Right ventricle myocardium inferior (tissue), 1 donor: ENCODE results near the gene DPEP2. TPM values are rescaled to one million over a fixed set of nuclear protein-coding genes. Genes with fewer than 3 reads are reported as not detected.

Experiments
- ATAC-seq: fragments of 200-7000 bp; cut with Tn5 transposase; one replicate; pipeline ENCODE4 v1.9.1; 2020; ENCODE audit warnings: mild to moderate bottlenecking, moderate library complexity
- DNase-seq: peaks from one replicate; pipeline ENCODE4 v3.0.0; 2021; ENCODE audit errors: missing footprints
- intact Hi-C: fragments of 100-400 bp; cut with DNase I; formaldehyde crosslinking; loops from one replicate; pipeline ENCODE4 v1.11.0; 2022
- total RNA-seq: library from RNA; stranded (reverse); fragmentation: NEBNext Ultra II Directional; extraction: Animal tissue kit (Norgen Biotek cat#: 25700); gene quantifications from one replicate; pipeline ENCODE4 v1.2.1, GENCODE V29; 2021
- donor health status: DM: no; HTN: yes; CAD: no; lungs with severe emphysema.

The DPEP2 gene
- total RNA-seq, 1 donor from 2014 or later = 0.87 TPM

DNA sequence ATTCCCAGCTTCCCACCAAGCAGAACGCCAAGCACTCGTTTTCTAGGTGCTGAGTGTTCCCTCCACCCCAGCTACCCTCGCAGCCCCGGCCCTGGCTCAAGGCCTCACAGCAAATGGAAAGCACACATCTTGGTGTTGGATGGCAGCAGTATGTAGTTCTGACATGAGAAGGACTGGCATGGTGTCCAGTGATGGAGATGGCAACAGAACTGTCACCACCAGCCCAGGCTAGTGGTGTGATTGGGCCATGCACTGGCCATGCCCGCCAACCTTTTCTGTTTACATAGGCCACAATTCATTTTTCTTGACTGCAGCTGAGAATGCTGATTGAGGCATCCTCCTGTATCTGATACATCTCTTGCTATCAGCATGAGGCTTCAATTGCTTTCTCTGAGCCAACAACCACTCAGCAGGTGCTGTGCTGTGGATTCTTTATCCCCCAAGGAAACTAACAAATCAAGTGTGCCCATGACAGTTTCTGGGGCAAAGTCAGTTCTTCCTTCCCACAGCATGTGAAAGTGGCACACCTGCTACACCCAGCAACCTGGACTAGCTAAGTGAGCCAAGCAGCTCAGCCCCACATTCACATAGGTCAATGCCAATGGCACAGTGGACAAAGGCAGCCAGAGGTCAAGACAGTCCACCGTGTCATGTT lies 34.7 kb downstream of the DPEP2 start:
- ATAC-seq (no peak), DNase-seq (no peak)
- intact Hi-C loops = no loop called here

DNA sequence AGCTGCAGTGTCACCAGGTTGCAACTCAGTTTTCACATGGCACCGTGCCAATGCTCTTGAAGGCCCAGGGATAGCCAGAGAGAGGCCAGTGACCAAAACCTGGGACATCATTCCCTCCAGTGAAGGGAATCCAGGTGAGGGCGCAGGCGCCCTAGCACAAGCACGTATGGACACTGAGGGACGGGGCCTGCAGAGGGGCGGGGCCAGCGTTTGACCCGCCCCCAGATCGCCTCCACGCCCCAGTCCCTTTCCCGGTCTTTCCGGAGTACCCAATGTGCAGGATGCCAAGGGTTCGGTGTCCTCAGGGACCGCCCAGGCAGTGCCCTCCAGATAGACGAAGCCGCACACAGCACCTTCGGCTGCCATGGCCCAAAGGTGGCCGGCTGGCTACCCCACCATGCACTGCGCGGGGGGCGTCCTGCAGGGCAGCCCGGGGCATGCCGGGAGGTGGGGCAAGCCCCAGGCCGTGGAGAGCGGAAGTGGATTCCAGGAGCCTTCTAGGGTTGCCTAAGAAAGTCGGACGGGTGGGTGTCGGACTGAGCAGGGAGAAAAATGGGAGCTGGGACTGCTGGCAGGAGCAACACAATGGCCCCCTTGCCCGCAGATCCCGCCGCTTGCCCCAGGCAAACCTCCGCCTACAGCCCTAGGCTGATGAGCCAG lies 35.5 kb downstream of the DPEP2 start:
- DNase-seq (no peak), ATAC-seq (no peak)
- intact Hi-C loops = no loop called here

DNA sequence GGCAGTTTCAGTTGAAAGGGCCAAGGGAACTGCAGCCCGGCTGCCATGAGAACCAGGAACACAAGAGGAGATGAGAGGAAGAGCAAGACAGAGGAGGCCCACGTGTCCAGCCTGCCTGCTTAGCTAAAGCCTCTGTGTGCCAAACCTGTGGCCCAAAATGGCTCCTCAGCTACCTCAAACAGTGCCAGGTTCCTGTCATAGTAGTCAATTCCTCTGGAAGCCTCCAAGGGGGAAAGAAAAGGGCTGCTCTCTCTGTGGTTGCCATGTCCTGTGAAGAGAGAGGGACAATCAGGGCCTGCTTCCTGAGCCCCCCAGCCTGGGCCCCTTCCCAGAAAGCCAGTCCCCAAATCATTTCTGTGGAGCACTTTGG lies 36.0 kb downstream of the DPEP2 start:
- DNase-seq = no peak
- intact Hi-C loops = no loop called here
- peak; percentile 7 for ATAC-seq

DNA sequence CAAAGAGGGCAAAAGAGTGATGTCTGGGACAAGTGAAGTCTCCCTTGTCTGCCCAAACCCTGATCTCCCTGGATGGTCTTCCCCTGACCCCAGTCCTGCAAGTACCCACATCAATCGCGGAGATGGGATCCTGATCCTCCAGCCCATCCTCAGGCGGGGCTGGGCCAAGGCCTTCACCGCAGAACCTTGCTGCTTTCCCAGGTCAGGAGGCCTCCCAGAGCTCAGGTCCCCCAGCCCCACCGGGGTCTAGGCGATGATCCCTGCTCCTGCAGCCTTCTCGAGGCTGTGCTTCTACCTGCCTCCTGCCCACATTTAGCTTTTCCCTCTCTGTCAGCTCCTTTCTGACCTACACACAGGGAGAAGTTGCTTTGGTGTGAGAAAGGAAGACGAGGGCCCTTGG lies 37.1 kb downstream of the DPEP2 start:
- DNase-seq (no peak), ATAC-seq (no peak)
- intact Hi-C loops = no loop called here

DNA sequence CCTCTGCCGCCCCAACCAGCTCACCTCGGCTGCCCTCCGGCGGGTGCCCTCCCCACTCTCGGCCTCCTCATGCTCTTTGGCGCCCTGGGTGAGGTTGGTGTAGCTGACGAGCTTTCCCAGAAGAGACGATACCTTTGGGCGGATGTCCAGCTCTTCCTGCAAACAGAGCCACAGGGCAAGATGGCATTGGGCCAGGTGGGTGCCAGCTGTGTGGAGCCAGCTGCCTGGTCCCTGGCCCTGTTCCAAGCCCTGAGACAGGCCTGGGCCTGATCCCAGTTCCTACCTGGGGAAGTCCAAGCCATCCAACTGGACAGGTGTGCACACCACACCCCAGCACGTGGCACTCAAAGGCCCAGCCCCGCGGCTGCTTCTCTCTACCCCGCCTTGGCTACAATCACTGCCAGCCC lies 37.7 kb downstream of the DPEP2 start:
- ATAC-seq = no peak
- intact Hi-C loops = loop anchor here (2.0 kb wide), 1 partner anchor 61 kb away; the partner anchor contains the start of genes DDX28 and DUS2
- no peak for DNase-seq

DNA sequence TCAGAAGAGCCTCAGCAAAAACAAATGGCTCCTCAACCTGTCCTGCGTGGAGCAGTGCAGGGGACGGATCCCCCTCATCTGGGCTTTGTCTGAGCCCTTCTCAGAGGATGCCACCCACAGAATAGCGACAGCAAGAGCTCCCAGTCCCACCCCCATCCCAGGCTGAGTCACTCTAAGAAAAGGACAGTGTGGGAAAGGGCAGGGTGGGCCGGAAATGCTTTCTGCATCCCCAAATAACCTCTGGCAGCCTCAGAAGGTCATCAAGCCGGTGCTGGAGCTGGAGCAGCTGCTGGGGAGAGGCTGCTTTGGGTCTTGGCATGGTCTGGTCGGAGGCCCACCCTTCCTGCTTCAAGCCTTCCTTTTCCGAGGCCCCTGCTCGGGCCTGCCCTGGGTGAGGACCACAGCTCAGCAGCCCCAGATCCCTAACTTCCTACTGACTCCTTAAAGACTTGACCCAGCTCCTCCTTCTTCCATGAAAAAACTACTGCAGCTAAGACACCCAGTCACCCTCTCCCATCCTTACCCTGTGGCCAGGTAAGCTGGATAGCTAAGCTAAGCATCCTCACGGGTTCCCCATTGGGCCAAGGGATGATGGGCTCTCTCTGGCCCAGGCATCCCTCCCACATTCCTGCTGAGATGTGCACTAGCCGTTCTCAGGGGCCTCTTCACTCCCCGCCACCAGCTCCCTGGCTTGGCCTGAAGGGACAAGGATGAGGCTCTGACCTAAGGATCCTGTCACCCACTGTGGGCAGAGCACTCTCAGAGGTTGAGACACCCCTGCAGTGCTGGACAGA lies 39.6 kb downstream of the DPEP2 start:
- ATAC-seq = peak; percentile 77
- intact Hi-C loops = loop anchor here (2.0 kb wide), 1 partner anchor 63 kb away; the partner anchor contains the start of genes DDX28 and DUS2
- no peak for DNase-seq

DNA sequence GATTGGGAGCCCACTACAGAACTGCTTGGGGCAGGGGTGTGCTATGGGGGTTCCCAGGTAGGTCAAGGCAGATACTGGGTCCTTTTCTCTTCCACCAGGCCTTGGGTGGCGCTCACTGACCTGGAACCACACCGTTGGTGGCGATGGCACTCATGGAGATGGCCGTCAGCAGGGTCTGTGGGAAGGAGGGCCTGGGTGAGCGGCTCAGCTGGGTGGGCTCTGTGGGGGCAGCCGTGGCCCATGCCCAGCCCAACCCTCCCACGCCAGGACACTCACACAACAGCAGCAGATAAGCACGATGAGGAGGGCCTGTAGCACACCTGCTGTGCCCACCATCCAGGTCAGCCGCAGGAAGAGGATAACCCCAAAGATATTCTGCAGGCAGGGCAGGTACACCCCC lies 41.7 kb downstream of the DPEP2 start:
- intact Hi-C loops = no loop called here
- no peak for DNase-seq
- no peak for ATAC-seq

DNA sequence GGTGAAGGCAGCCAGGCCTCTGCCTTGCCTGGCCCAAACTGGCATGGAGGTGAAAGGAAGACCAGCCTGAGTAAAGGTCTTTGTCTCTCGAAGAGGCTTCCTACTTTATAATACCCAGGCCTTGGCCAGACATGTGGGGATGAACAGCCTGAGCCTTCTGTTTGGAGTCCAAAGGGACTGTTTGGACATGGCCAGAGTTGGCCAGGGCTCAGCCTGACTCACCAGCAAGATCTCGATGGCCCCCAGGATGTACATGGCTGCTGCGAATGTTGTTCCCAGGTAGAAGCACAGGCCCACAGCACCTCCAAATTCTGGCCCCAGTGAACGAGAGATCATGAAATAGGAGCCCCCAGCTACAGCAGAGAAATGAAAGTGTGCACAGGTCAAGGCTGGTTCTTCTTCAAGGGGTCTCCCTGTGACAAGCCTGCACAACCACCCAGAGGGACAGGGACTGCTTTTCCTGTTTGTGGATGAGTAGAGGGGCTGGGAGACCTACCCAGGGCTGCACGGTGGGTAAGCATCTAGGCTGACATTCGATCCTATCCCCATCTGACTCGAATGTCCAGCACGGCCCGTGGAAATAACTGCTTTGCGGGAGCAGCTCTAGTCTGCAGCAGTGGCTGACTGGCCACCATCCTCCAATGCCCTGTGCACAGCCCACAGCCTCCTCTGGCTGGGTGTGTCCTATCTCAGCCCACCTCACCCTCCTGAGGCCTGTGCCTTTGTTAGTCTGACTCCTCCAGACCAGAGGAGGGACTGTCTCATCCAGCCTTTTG lies 44.7 kb downstream of the DPEP2 start:
- ATAC-seq = no peak
- intact Hi-C loops = no loop called here
- DNase-seq = no peak

DNA sequence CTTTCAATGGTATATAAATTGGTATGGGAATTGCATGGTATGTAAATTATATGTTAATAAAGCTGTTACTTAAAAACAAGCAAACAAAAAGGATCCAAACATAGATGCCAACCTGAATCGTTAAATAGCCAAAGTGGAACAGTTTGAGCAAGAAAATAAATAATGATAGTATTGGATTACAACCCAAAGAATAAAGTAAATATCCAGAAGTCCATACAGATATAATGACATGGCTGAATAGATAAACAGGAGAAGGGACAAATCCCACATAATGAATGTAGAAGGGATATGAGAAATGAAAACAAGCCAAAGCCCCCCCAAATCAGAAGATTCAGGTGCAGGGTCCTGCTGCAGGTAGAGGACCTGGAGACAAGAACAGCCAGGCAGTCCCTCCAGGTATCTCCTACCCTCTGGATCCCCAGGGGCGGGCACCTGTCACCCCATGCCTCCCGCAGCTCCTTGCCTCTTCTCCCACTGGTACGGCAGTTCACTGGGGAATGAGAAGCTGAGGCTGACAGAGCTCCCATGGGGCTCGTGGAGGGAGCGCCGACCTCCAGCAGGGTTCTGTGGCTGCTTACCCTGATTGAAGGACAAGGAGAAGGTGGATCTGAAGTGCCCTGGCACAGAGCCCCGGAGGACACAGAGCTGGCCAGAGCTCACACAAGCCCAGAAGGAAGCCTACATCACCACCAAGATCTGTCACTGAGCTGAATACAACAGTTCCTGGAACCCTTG lies 45.5 kb downstream of the DPEP2 start:
- intact Hi-C loops = no loop called here
- no peak for ATAC-seq

DNA sequence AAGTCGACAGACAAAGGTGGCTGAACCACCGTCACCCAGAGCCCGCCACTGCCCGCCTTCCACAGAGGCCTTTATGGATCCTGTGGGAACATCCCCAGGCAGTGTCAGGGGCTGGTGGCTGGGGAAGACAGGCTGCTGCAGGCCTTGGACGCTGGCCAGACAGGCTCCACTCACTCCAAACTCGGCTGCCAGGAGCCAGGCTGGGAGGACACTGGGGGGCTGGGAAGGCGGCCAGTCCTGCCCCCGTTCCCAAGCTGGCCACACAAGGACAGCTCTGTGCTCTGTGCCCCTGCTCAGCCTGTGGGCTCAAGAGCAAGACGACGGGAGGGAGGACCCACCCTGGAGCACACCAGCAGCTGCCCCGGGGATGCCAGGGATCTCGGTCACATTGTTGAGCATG lies 47.8 kb downstream of the DPEP2 start:
- intact Hi-C loops = no loop called here
- peak; percentile 75 for ATAC-seq
- DNase-seq = peak; percentile 80

More for the DNA sequence above, 45.5 kb downstream of the DPEP2 start:
- DNase-seq = no peak

DNA sequence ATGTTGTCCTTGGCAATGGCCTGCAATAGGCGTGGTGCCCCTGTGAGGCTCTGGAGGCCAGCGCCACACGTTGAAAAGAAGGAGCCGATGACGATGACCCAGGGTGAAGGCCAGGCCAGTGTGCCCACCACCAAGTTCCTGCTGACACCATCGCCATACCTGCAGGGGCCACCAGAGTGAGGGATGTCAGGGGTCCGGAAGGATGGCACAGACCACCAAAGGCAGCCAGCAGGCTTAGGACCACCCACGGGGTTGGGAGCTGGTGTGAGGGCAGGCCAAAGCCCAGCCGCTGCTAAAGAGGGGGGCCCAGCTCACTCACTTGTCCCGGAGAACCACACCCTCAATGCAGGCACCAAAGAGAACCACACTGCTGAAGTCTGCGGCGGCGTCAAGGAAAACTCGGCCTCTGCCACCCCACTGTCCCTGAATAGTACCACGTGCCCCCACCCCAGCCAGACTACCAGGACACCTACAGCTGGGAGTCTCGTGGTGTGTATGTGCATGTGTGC lies 48.9 kb downstream of the DPEP2 start:
- no peak for ATAC-seq
- no peak for DNase-seq
- intact Hi-C loops = no loop called here

DNA sequence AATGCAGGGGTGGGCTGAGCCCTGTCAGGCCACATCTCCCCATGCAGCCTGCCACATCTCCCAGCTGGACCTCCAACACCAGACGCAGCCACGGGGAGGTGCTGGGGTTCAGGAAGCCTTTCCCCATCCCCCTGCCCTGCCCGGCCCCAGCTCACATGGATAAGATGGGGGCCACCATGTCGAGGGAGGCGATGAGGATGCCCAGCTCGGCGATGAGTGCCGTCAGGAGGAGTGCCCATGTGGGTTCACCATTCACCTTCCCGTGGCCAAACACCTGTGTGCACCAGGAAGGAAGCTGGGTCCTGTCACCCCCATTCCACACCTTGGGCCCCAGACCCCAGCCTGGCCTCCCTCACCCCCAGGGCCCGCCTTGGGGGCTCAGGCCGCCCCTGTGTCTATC lies 49.6 kb downstream of the DPEP2 start:
- intact Hi-C loops = no loop called here
- no peak for DNase-seq

DNA sequence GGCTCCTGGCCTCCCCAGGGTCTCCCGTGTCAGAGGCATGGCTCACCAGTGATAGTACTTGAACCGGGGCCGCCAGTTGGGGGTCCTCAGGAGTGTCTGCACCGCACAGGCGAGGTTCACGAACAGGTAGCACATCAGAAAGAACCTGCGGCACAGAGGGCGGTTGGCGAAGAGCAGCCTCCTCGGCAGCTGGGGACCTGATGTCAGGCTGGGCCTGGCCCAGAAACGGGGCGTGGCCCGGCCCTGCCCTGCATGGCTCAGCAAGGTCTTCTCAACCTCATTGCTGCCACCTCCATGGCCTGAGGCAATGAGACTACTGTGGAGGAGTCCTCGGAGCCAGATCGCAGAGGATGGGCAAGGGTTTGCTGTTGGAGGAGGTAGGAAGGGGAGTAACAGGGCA lies 51.3 kb downstream of the DPEP2 start:
- no peak for ATAC-seq
- DNase-seq = no peak
- intact Hi-C loops = no loop called here

More for the DNA sequence above, 49.6 kb downstream of the DPEP2 start:
- no peak for ATAC-seq

DNA sequence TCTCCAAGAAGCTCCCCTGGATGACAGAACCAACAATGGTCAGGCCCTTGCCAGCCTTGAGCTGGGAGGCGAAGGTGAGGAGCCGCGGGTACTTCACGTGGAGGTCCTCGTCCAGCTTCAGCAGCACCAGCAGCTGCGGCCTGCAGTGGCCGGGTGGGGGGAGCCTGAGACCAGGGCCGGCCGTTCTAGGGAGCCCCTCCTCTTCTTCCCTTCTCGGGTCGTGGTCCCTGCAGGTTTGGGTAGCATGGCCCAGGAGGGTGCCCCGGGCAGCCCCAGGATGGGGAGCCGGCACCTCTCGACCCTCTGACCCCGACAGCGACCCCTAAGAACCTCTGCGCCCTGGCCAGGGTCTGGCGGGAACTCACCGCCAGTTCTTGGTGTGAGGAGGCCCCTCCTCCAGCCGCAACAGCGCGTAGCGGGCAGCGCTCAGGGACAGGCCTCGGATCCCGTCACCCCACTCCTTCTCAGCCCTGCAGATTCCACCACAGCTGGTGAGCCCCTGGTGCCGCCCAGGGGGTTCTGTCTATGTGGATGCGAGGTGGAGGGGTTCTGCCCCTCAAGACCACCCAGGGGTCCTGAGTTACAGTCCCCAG lies 52.2 kb downstream of the DPEP2 start:
- DNase-seq = no peak
- no peak for ATAC-seq

DNA sequence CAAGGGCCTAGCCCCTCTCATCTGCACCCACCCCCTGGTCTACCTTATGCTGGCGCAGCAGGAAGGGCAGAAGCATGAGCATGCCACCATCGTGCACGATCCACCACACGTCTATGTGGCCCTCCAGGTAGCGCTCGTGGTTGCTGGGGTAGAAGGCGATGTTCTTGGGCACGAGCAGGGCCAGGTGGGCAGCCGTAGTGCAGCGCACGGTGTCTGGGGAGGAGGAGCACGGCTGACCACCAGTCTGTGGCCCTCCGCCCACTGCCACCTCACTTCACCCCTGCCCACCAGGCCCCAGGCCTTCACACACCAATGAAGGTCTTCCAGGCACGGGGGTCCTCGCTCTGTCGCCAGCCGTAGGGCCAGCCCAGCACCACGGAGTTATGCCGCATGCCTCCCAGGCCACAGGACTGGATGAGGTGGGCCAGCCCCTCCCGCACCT lies 53.1 kb downstream of the DPEP2 start:
- DNase-seq = no peak
- intact Hi-C loops = no loop called here
- ATAC-seq = no peak

More for the DNA sequence above, 52.2 kb downstream of the DPEP2 start:
- intact Hi-C loops = no loop called here

DNA sequence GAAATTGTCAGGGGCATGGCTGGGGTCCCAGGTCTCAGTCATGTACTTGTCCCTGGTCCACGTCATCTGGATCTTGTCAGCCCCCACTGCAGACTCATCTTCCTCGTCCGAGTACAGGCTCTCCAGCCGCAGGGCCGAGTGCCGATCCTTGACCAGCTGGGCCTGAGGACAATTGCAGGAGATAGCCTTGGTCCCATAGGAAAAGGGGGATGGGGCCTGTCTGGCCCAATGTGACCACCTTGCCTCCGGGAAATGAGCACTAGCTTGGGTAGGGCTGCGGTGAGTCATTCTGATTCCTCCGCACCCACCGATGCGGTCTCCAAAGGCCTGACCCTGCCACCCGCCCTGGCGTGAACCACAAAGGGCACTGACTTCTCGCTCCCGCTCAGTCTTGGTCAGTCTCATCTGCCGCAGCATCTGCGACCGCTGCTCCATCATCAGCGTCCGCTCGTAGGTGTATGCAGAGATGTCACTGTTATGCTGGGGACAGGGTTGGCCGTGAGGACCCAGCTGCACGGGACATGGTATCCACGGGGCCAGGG lies 53.8 kb downstream of the DPEP2 start:
- DNase-seq (no peak), ATAC-seq (no peak)
- intact Hi-C loops = no loop called here

DNA sequence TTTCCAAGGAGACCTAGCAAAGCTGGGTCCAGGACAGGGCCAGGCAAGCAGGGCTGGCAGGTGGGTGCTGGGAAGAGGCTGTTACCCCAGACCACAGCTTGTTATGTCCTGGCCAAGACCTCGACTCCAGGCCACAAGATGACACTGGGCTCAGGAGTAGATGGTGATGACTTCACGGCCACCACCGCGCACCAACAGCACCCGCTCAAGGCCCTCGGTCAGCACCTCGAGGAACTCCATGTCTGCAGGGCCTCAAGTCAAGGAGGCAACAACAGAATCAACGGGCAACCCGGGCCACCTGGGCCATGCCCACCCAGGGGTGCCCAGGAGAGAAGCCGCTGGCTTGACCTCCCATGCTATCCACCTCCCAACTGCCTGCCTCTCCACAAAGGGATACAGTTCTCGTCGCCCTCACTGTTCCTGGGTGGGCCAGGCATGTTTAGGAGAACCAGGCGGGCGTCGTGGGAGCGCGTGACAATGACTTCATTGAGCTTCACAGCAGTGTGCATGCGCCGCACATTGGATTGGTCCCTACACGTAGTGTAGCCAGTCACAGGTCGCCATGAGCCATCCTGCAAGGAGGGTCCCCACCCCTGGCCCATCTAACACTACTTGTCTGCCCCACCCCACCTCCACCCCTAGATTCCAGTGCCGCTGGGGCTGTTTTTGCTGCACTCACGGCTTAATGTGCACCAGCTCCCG lies 54.4 kb downstream of the DPEP2 start:
- DNase-seq (no peak), ATAC-seq (no peak)
- intact Hi-C loops = loop anchor here (5.0 kb wide), 2 partner anchors 42 to 77 kb away; partner anchors contain the start of genes DDX28 and DUS2
